HG02938 (cell line): ENCODE measurements around the gene CDK5.
A peak's percentile ranks its signal among the peaks of the same experiment; 100 is the strongest.
"Not testable (repeated sequence)": the region's sequence is repeated elsewhere in the genome, so short reads cannot be mapped to it uniquely, and the experiment has no call there.

Experiments
- ATAC-seq: cut with Tn5 transposase; IDR thresholded peaks from one replicate; pipeline ENCODE4 v1.9.1; 2021; ENCODE audit warnings: mild to moderate bottlenecking, moderate library complexity; ENCODE audit not compliant: unreplicated experiment

Gene CDK5

DNA sequence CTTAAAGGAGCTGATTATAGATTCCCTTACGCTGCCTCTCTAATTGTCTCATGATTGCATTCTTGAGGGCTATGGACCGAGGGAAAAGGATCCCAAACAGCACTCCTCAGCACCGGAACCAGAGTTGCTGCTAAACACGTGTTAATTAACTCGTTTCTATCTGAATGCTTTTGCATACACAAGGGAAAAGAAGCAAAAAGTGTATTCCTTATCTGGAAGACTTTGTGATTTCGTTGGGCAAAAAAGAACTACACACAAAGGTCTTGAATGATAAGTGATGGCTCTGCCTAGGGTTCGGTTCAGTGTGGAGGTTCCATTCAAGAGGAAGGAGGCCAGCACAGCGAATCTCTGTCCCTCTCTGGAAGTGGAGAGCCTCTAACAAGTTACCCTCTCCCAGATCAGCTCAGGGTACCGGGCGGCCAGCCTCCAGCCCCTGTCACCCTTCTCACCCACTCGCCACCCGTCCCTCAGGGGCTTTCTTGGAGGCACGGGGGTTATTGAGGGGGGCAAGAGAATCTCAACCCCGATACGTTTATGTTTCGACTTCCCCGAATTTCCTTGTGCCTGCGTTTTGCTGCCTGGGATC lies 1.2 kb upstream of the CDK5 start:
- no peak for ATAC-seq

DNA sequence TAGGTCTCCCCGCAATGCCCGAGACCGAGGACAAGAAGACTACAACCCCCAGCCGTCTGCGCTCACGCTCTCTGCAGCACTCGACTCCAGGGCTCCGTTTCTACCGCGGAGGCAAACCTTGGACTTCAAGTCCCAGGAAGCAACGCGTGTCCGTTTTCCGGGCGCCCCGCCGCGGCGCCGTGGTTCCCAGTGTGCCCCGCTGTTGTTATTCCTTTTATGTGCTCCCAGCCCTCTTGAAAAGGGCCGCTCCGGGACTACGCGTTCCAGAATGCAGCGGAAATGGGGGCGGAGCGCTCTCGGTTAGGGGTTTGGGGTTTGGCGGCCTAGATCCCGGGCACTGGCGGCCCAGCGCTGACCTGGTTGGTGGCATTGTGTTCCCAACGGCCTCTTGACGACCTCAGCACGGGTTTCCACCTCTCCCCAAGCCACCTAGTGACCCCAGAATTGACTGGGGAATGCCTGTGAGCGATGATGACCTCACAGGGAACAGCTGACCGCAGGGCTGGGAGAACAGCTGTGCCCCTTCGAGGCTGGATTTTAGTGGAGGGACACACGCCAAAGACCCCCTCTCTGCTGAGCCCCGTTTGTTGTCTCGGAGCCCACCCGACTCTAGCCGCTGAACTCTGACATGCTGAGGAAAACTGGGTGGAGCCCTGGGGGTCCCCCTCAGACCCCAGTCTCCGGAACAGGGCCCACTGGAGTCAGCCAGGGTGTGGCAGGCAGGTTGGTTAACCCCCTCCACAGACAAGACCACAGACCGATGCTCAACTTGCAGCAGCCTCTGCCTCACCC lies 488 bp upstream of the CDK5 start:
- peak; percentile 89 for ATAC-seq

DNA sequence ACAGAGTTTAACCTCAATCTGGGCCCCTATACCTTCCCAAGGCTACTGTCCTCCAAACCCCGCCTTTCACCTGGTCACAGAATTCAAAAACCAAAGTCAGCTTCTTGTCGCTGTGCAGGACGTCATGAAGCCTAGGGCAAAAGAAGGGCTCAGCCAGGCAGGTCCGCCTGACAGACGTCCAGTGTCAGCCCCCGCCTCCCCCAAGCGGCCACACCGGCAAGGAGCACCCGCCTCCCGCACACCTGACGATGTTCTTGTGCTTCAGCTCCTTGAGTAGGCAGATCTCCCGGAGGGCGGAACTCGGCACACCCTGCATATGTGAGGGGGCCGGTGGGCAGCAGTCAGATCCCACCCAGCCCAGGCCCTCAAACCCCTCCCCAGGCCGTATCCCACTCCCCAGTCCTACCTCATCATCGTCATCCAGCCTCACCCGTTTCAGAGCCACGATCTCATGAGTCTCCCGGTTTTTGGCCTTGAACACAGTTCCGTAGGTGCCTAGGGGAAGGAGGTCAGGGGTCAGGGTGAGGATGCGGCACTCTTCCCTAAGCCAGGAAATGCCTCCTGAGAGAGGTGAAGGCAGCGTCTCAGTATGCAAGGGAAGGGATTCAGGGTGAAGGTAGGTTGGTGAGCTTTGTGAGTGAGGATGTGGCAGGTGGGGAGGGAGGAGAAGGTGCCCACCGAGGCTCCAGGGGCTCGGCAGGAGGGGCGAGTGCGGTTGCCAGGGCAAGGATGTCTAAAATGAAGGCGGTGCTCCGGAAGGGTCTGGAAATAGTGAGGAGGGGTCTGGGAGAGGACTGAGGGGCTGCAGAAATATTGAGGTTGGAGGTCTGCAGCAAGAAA lies 811 bp downstream of the CDK5 start:
- ATAC-seq, result no peak

DNA sequence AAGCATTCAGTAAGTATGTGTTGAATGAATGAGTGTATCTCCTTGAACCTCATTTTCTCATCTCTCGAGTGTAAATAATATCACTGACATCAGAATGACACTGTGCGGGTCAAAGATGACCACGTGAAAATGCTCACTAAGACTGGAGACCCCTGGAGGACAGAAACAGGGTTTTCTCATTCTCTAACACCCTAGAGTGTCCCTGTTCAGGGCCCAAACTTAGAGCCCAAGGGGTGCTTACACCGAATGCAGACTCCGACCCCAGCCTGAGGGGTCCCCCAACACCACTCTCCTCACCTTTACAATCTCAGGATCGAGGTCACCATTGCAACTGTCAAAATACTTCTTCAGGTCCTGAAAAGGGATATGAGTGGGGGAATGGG lies 1.4 kb downstream of the CDK5 start:
- no peak for ATAC-seq

DNA sequence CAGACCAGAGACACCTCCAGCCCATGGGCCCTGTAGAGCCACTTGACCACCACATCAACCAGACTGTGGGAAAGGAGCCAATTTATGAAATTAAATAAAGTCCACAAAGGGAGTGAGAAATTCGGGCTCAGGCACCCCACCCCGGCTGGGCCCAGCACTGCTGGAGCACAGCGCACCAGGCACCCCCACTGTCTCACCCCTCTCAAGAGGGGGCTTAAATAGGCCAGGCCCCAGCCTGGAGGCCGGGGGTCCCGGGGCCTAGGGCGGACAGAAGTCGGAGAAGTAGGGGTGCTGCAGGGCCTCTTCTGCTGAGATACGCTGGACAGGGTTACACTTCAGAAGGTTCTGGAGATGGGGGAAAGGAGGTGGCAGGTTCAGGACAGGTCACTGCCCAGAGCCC lies 3.9 kb downstream of the CDK5 start:
- no peak for ATAC-seq

DNA sequence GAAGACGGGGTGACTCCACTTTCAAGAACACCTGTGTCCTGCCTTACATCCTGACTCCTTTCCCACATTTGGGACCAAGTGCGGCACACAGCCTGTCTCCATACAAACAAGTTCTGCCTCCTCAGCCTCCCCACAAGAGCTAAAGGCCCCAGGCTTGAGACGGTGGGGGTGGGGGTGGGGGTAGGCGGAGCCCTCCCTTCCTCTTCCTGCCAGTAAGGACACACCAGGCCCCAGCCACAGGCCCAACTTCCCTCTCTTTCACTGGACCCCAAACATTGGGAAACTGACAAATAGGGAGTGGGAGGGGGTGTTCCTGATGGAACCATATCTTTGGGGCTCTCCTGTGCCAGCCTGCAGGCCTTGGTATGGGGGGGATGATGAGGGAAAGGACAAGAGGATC lies 4.6 kb downstream of the CDK5 start:
- no peak for ATAC-seq

DNA sequence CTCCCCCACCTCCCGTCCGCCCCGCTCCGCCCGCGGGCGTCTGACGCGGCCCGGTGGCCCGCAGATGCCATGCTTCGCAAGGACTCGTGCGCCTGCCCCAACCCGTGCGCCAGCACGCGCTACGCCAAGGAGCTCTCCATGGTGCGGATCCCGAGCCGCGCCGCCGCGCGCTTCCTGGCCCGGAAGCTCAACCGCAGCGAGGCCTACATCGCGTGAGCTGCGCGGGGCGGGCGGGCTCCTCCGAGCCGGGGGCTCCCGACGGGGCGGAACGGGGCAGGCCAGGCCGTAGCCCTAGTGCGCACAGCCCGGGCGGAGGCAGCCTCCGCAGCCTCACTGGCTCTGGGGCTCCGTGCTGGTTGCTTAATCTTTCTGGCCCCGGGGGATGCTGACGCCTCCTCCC lies 6.6 kb downstream of the CDK5 start:
- ATAC-seq, result no peak

DNA sequence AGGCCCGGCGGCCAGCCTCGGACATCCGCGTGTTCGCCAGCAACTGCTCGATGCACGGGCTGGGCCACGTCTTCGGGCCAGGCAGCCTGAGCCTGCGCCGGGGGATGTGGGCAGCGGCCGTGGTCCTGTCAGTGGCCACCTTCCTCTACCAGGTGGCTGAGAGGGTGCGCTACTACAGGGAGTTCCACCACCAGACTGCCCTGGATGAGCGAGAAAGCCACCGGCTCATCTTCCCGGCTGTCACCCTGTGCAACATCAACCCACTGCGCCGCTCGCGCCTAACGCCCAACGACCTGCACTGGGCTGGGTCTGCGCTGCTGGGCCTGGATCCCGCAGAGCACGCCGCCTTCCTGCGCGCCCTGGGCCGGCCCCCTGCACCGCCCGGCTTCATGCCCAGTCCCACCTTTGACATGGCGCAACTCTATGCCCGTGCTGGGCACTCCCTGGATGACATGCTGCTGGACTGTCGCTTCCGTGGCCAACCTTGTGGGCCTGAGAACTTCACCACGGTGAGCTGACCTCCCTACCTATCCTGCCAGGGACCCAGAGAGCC lies 8.7 kb downstream of the CDK5 start:
- ATAC-seq, result no peak

DNA sequence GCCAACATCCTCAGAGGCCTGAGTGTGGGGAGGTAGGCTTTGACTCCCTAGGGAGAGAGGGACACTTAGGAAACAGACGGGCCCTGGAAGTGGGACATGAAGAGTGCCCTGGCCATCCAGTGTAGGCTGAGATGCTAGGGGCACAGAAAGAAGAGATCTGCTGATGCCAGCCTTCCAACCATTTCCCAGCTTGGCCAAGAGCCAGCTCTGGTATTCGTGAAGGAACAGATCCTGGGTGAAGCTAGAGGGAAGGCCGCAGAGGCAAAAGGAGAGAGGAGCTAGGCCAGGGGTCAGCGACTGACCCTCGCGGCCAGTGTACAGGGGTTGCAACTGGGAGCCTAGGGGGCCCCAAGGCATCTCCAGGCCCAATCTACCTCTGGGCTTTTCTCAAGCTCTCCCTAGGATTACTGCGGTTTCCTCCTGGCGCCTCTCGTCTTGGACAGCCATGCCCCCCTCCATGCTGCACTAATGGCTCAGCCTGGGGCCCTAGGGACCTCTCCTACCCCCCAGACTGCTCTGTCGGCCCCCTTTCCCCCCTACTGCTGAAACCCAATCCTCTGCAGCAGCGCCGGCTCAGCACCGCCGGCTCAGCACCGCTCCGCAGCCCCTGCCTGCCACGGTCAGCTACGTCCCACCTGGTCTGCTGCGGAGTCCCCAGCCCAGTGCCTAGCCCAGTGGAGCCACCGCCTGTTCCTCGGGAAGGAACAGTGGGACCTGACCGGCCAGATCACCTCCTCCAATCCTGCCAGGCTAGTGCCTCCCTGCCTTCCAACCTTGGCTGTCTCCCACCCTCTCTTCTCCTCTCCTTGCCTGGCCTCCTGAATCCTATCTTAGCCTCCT lies 9.5 kb downstream of the CDK5 start, which contains the start of gene ASIC3:
ASIC3 (plus strand) TSS at position 556 of the 840 bp plus-strand sequence. CDS start 355 bp downstream, outside the sequence.
- ATAC-seq, result no peak

DNA sequence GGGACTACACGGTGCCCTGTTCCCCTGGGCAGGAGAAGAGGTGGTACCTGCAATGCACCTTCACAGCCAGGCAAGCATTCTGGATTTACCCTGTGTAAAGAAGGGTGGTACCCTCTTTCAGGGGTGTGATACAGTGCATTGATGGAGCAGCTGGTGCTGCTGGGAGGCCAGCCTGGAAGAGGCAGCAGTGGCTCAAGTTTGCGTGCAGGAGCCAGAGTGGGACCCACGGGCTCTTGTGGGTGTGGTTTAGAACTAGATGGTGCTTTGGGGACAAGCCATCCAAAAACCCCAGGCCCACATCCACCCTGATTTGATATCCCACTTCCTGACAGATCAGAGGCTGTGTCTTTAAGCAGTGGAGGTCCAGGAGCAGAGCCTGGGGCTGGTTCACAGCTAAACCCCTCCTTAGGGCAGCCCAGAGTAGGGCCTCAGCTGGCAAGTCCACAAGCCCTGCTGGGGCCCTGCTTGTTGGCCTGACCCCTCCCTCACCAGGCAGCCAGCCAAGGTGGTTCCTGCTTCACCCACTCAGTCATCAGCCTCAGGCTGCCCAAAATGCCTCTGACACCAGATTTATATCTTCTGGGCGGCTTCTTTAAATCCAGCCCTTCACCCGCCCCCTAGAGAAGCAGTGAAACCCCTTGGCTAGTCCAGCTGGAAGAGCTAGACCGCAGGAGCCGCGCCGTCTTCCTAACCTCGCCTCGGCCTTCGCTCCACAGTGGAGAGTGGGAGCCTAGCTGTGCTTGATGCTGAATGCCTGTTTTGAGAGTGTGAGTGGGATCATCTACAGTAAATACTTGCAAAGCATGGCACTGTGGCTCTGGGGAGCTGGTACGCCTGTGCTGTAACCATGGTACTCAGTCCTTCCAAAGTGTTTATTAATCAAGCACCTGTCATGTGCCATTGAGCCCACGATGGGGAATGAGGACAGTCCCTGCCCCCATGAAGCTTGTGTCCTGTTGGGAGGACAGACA lies 10.8 kb downstream of the CDK5 start:
- no peak for ATAC-seq

DNA sequence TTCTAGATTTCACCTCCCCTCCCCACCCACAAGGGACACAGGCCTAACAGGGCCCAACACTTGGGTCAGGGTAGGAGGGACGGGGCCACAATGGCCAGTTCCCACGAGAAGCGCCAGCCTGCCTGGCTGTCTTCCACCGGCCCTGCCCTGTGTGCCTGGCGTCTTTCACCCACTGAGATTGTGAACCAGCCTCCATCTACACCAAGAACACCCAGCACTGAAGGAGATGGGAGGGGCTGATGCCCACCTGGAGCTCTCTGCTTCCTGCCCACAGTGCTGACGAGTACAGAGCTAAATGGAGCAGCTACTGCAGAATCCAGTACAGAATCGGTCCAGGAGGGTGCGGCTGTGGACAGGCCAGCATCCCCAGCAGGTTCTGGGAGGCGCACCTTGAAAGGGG lies 11.7 kb downstream of the CDK5 start:
- ATAC-seq, result no peak

DNA sequence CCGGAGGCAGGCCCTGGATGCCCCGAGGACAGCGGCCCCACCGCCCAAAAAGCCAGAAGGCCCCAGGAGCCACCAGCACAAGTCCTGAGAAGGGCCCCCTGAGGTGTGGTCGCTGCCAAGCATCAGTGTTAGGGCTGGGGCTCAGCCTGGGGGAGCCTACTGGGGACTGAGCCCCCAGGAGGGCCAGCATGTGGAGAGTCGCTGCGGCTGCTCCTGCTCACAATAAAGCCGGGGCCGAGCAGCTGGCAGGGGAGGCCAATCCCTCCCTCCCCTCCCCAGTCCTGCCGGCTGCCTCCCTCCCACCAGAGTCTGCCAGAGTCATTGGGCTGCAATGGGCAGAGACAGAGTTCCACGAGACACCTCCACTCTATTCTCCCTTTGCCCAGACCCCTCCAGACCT lies 12.4 kb downstream of the CDK5 start:
- ATAC-seq, result no peak

DNA sequence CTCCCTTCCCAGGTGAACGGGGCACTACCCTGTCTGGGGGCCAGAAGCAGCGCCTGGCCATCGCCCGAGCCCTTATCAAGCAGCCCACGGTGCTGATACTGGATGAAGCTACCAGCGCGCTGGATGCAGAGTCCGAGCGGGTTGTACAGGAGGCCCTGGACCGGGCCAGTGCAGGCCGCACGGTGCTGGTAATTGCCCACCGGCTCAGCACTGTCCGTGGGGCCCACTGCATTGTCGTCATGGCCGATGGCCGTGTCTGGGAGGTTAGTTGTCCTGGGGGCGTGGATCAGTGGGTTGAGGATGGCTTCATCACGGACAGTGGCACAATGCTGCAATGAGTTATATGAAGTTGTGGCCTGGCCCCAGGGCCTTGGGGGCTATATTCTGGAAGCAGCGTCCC lies 13.7 kb downstream of the CDK5 start:
- no peak for ATAC-seq

DNA sequence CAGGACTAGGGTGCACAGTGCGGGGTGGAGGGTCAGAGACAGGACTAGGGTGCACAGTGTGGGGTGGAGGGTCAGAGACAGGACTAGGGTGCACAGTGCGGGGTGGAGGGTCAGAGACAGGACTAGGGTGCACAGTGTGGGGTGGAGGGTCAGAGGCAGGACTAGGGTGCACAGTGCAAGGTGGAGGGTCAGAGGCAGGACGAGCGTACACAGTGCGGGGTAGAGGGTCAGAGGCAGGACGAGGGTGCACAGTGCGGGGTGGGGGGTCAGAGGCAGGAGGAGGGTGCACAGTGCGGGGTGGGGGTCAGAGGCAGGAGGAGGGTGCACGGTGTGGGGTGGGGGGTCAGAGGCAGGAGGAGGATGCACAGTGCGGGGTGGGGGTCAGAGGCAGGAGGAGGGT lies 14.2 kb downstream of the CDK5 start:
- not testable (repeated sequence) for ATAC-seq

DNA sequence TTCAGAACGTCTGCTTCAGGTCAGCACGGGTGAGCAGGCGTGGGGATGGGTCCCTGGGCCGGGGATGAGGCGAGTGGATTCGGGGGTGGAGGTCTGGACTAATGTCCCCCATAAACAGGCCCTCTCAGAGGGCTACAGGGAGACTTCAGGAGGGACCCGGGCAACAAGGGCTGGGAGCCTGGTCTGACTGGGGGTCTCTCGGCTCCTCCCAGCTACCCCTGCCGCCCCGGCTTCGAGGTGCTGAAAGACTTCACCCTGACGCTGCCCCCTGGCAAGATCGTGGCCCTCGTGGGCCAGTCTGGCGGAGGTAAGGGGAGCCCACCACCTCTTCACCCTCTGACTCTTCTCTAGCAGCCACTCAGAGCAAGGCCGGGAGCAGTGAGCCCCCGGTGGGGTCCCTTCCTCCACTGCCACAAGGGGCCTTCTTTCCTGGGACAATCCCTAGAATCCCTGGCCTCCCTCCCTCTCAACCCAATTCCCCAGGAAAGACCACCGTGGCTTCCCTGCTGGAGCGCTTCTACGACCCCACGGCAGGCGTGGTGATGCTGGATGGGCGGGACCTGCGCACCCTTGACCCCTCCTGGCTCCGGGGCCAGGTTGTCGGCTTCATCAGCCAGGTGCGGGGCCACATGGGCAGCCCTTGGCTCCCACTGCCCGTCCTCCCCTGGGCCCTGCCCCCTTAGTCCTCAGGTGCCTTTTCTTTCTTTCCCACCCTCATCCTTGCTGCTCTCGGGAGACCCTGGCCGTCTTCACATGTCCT lies 16.9 kb downstream of the CDK5 start:
- no peak for ATAC-seq

DNA sequence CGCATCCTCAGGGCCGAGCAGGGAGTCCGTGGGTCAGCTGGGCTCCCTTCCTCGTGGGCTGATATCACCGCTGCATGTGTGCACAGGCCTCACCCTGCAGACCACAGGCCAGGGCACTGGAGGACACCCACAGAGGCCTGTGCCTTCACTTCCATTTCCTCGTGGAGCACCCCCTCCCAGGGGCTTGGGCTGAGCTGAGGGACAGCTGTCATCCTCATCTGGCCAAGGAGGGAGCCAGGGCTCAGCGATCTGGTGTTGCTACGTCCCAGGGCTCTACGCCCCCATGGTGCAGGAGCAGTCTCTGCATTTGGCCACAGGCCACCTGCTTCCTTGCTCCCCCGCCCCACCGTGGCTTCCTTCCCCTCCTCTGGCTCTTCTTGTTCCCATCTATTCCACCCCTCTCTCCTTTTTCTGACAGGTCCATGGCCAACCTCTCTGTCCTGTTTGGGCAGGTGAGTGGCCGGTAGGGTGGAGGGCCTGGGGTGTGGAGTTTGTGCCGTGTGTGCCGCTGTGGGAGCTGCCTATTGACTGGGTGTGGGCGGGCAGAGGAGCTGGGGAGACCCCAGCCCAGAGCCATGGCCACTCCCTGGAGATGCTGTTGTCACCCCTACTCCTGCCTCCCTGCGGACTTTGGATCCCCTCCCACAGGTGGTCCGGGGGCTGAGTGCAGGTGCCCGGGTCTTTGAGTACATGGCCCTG lies 17.7 kb downstream of the CDK5 start:
- ATAC-seq, result no peak

DNA sequence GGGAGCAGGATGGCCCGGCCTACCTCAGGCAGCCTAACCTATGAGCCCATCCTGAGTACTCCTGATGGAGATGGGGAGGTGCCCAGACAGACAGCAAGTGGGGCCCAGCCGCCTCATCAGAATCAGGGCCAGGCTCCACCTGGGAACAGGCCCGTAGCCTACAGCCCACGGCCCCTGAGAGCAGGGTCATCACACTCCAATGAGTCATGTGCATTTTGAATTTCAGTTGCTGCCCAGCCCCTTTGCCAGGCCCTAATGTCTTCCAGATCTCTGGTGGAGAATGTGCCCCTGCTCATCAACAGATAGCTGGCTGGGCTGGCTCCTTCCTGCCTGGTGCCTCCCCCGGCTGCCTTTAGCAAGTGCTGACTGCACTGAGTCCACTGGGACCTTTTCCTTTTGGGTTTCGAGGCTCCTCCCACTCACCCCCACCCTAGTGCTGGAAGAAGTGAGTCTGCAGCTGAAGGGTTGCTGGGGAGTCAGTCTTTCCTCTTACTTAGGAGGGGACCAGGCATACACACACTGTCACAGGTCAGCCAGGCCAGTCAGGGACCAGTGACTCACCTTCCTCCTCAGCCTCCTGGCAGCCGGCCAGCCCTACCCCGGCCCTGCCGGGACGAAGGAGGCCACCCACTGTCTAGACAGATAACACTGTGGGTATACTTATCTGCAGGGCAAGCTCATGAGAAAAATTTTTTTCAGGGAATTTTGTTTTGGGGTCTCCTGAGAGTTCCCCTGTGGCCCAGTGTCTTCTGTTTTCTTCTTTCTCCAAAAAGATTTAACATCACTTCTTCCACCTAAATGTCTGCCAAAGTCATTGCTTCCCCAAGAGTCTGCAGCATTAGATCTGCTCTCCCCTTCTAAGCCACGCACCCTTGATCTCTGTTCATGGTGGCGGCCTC lies 18.5 kb downstream of the CDK5 start:
- no peak for ATAC-seq
